22Rv1 (cell line): ENCODE measurements around the gene PHF21A.

Experiments used
- CTCF ChIP-seq: fragments of 450-650 bp; IDR thresholded peaks from 2 replicates; pipeline ENCODE4 v1.5.1; 2017; ENCODE audit warnings: mild to moderate bottlenecking
- ZFX ChIP-seq: fragments of 450-650 bp; IDR thresholded peaks from 2 replicates; pipeline ENCODE4 v1.6.1; 2017; ENCODE audit warnings: antibody characterized with exemption, borderline replicate concordance

GRCh38 chr11:46010100-46010499 is 111.2 kb downstream of the PHF21A start:
- TF ChIP-seq CTCF (no peak), ZFX (no peak)
